Left lobe of liver (tissue), 2 donors: ENCODE data around the gene SPATA20. TPM values are rescaled to one million over a fixed set of nuclear protein-coding genes. Genes with fewer than 3 reads are reported as not detected.

Experiments
- ATAC-seq: fragments of 200-7000 bp; cut with Tn5 transposase; one replicate; pipeline ENCODE4 v1.9.1; 2020; ENCODE audit warnings: mild to moderate bottlenecking, moderate library complexity
- DNase-seq: peaks from one replicate; pipeline ENCODE4 v3.0.0-alpha.2; 2020; ENCODE audit warnings: low spot score
- total RNA-seq: library from RNA; stranded (reverse); gene quantifications from one replicate; pipeline ENCODE4 v1.2.1, GENCODE V29; 2021
- donor health status: DM: no; HTN: no; CAD: no; lungs with moderate emphysema.
- donor health status: DM: no; HTN: yes; CAD: no.

SPATA20 gene
- total RNA-seq, 1 donor from 2014 or later, result 40.6 TPM

DNA sequence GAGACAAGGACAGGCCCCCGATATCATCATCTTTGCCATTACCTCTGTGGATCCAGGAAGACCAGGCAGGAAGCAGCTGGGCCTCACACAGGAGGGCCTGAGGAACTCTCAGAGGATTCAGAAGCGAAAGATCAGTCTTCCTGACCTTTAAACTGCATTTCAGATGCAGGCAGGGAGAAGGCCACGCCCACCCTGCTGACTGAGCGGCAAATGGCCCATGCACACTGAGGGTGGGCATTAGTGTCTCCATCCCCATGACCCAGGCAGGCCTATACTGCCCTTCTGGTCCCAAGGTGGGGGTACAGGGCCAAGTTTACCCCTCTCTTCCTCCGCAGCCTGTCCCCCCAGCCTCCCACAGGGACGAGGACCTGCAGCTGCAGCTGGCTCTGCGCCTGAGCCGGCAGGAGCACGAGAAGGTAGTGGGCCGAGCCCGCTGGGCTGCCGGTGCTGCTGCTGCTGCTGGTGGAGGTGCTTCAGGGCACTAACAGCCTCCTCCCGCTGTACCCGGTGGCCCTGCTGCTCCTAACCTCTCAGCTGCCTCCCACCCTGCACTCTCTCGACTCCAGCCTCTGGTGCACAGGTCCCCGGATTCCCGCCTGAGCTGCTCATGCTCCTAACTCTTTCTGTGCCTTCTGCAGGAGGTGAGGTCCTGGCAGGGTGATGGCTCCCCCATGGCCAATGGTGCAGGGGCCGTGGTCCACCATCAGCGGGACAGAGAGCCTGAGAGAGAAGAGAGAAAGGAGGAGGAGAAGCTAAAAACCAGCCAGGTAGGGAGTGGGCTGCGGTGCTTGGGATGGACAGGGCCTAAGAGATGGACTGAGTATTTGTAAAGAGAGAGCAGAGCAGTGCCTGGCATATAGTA lies 8.2 kb upstream of the SPATA20 start:
- DNase-seq (no peak), ATAC-seq (no peak)

DNA sequence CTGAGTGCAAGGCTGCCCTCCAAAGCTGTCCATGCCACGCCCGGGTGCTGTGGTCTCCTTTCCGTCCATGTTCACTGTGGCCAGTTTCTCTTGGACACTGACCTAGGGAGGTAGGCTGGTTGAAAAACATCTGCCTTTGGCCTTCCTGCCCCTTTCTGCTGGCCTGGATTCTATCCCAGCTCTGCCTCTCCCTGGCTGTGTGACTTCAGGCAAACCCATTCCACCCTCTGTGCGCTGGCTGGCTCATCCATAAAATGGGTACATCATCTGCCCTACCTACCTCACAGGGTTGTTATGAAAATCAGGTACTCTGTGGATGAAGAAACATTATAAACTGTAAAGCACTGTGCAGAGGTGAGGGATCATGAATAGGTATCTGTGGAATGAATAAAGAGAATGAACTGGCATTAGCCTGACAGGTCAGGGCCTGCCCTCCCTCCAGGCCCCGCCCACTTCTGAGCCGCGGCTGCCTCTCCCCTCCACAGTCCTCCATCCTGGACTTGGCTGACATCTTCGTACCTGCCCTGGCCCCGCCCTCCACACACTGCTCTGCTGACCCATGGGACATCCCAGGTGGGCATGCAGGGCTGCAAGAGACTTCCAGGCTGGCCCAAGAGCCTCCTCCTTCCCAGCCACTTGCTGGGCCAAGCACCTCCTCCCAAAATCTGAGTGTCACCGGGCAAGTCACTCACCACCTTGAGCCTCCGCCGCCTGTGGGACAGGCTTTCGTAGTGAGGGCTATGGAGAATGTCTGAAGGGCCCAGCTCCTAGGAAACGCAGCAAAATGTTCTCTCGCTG lies 7.0 kb upstream of the SPATA20 start:
- no peak for ATAC-seq

DNA sequence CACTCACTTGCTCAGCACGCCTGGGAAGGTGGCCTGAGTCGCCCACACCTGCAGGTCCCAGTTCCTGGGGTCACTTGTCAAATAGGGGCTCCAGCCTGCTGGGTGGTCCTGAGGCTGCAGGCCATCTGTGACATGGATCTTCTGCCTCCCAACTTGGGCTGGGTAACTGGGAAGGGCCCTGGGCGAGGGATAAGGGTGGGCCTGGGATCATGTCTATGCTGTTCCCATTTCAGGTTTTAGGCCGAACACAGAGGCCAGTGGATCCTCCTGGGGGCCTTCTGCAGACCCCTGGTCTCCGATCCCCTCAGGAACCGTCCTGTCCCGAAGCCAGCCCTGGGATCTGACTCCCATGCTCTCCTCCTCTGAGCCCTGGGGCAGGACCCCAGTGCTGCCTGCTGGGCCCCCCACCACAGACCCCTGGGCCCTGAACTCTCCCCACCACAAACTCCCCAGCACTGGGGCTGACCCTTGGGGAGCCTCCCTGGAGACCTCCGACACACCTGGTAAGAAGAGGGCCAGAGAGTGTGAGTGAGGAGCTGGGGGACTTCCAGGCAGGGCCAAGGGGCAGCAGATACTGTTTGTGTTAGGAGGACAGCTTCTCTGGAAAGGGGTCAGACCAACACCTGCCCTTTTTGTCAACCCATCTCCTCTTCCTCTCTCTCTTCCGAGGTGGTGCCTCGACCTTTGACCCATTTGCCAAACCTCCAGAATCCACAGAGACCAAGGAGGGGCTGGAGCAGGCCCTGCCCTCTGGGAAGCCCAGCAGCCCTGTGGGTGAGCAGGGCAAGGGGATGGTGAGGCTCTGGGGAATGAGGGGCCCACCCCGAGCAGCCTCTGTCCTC lies 6.2 kb upstream of the SPATA20 start:
- DNase-seq (no peak), ATAC-seq (no peak)

More for the DNA sequence above, 7.0 kb upstream of the SPATA20 start:
- DNase-seq, result no peak

DNA sequence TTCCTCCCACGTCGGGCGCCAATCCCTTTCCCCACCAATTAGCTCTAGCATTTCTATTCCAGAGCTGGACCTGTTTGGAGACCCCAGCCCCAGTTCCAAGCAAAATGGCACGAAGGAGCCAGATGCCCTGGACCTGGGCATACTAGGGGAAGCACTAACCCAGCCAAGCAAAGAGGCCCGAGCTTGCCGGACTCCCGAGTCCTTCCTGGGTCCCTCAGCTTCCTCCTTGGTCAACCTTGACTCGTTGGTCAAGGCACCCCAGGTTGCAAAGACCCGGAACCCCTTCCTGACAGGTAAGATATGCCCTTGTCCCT lies 5.6 kb upstream of the SPATA20 start:
- DNase-seq, result no peak
- ATAC-seq, result no peak

DNA sequence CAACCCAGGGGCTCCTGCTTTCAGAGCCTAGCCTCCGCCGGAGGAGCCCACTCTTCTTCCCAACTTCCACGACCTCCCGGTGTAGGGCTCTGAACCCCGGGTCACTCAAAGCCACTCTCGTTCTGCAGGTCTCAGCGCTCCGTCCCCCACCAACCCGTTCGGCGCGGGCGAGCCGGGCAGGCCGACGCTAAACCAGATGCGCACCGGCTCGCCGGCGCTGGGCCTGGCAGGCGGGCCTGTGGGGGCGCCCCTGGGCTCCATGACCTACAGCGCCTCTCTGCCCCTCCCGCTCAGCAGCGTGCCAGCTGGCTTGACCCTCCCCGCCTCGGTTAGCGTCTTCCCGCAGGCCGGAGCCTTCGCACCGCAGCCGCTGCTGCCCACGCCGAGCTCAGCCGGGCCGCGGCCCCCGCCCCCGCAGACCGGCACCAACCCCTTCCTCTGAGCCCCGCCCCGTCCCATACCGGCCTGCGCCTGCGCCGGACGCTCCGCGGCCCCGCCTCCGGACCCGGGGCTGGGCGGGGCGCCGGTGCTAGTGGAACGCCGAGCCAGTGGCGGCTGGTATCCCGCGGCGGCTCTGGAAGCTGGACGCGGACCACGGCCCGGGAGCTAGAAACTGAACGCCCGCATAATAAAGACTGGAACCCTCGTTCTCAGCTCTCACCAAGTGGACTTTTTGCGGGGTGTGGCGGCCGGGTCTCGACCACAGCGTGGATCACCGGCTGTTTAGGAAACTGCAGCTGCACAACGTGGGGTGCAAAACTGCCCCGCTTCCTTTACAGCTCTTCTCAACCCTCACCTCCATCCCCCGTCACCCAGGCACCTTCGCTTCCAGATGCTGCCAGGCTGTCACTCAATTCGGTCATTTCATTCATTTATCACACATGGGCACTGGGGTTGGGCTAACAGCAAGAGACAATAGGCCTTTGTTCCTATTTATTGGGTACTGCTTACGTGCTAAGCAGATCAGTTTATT lies 5.0 kb upstream of the SPATA20 start:
- ATAC-seq (peak; percentile 88), DNase-seq (peak; percentile 93)

DNA sequence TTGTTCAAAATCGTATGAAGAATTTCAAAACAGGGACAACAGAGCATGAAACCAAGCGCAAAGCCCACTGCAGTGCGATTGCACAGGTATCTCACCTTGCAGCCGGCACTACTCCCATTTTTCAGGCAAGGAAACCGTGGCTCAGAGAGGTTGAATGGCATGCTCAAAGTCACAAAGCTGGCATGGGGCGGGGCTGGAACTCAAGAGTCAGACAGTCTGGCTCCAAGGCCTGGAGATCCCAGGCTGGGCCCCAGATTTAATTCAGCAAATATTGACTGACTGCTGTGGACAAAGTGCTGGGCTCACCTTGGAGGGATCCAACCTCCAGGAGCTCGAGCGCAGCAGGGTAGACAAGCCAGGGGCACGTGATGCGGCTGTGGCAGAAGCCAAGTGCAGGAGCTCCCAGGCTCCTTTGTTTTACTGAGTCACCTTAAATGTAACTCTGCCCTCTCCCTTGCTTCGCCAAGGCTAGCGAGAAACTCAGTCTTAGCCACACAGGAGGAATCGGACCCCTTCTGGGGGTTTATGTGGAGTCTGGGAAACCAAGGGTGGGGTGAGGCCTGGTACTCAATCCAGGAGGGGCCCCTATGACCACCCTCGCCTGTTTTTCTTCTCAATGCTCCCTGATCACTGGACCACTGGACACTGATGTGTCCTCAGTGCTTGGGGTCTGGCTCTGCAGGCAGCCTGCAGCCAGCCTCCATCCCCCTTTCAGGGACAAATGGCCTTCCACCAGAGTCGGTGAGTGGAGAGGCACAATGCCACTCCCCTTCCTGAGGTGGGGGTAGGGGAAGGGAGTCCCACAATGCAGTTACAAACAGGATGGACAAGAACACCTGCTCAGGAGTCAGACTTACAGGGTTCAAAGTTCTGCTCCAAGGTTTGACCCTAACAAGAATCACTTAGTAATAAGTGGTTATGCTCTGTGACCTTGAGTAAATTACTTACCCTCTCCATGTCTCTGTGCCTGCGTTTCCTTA lies 3.9 kb upstream of the SPATA20 start:
- DNase-seq (peak; percentile 75), ATAC-seq (peak; percentile 37)

DNA sequence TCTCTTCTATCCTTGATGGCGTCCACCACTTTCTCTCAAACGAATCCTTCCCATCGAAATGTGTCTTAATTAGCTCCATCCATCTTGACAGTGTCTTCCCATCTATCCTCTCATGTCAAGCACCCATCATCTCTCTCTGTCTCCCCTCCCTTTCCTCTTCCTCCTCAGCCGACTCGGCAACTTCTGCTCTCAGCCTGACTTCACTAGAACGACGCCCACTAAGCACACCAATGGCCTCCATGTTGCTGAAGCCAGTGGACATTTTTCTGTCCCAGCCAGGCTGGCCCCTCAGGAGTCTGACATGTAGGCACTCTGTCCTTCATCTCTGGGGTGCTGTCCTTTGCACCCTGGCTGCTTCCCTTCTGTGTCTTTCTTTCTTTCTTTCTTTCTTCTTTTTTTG lies 2.5 kb upstream of the SPATA20 start:
- ATAC-seq, result no peak
- DNase-seq, result no peak

DNA sequence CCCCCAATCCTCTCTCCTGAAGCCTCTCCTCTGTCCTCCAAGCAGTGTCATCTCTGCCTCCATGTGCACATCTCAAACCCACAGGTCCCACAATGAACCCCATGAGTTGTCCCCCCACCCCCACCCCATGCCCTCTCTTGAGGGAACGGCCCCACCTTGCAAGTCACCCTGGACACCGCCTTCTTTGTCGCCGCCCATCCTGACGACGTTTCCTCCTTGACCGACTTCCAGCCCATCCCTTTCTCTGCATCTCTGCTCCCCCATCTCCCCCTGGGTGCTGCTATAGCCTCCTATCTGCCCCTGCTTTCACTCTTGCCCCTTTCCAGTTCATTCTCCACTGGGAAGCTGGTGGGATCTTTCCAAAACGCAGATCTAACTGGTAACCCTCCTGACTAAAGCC lies 1.7 kb upstream of the SPATA20 start:
- ATAC-seq, result no peak
- no peak for DNase-seq

DNA sequence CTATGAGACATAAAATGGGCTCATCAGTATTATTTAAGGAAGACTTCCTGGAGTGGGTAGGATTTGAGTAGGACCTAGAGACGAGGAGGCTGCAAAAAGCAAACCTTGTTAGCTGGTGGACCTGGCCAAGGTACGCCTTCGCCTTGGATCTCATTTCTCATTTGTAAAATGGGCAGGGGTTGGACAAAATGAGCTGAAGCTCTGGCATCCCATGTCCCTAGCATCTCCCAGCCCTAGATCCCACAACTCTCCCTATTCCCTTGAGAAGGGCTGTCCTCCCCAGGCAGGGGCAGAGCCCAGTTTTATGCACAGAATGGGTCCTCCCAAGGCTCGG lies 306 bp upstream of the SPATA20 start:
- no peak for DNase-seq
- no peak for ATAC-seq

DNA sequence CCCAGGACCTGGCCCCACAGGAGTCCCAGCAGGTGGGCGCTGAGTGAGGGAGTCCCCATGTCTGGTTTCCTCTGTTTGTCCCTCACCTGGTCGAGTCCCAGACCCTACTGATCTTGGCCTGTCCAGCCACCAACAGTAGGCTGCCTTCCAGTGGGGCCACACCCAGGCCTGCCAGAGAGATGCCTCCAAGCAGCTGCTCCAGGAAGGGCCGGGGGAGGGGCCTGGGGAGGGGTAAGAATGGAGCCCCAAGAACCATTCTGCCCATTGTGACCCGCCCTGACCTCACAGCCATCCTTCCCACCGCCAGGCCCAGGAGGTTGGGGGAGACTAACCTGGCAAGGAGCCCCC lies 736 bp downstream of the SPATA20 start:
- no peak for DNase-seq
- no peak for ATAC-seq

DNA sequence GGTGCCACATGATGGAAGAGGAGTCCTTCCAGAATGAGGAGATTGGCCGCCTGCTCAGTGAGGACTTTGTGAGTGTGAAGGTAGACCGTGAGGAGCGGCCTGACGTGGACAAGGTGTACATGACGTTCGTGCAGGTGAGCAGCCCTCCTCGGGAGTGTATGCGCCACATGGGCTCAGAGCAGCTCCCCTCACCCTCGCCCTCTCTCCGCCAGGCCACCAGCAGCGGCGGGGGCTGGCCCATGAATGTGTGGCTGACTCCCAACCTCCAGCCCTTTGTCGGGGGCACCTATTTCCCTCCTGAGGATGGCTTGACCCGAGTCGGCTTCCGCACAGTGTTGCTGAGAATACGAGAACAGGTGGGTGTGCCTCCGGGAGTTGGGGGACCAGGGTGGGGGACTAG lies 1.9 kb downstream of the SPATA20 start:
- DNase-seq, result no peak
- no peak for ATAC-seq

DNA sequence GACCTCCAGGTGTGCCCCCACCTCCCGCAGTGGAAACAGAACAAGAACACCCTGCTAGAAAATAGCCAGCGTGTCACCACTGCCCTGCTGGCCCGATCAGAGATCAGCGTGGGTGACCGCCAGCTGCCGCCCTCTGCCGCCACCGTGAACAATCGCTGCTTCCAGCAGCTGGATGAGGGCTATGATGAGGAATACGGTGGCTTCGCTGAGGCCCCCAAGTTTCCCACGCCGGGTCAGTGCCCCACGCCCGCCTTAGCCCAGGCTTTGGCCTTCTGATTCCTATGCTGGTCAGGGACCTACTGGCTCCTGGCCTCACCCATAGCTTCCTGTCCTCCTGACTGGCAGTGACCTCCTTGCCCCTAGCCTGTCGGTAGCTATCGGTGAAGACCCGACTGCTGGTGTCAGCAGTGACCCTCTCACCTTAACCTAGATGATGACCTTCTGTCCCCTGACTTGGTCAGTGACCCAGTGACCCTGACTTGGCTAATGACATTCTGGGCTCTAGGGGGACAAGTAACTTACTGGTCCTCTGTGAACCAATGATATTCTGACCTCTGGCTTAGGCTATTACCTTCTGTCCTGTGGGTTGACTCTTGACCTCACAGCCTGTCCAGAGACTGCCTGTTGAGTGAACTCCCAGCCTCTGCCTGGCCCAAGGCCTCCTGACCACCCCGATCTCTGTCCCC lies 2.4 kb downstream of the SPATA20 start:
- ATAC-seq, result peak; percentile 54
- peak; percentile 71 for DNase-seq

DNA sequence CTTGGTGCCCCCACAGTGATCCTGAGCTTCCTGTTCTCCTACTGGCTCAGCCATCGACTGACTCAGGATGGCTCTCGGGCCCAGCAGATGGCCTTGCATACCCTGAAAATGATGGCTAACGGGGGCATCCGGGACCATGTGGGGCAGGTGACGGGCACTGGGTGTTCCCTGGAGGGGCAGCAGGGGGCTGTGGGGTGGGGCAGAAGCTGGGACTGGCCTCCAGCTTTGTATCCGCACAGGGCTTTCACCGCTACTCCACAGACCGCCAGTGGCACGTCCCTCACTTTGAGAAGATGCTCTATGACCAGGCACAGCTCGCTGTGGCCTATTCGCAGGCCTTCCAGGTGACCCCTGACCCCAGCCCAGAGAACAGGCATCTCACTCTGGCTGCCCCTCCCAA lies 3.0 kb downstream of the SPATA20 start:
- DNase-seq, result peak; percentile 52
- peak; percentile 6 for ATAC-seq

DNA sequence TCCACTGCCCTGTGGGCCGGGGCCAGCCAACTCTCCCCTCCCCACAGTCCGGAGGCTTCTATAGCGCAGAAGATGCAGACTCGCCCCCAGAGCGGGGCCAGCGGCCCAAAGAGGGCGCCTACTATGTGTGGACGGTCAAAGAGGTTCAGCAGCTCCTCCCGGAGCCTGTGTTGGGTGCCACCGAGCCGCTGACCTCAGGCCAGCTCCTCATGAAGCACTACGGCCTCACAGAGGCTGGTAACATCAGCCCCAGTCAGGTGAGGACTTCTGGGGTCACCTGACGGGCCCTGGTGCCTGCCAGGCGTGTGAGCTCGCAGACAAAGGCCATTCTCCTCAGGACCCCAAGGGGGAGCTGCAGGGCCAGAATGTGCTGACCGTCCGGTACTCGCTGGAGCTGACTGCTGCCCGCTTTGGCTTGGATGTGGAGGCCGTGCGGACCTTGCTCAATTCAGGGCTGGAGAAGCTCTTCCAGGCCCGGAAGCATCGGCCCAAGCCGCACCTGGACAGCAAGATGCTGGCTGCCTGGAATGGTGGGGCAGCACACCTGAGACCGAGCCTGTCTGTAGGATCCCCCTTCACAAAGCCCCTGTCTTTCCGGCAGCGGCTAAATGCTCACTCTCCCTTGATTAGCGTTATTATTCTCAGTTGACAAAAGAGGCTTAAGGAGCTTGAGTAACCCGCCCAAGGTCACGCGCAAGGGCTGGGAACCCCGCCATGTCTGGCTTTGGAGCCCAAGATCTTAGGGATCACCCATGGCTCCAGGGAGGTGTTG lies 3.9 kb downstream of the SPATA20 start:
- DNase-seq (peak; percentile 88), ATAC-seq (peak; percentile 76)

DNA sequence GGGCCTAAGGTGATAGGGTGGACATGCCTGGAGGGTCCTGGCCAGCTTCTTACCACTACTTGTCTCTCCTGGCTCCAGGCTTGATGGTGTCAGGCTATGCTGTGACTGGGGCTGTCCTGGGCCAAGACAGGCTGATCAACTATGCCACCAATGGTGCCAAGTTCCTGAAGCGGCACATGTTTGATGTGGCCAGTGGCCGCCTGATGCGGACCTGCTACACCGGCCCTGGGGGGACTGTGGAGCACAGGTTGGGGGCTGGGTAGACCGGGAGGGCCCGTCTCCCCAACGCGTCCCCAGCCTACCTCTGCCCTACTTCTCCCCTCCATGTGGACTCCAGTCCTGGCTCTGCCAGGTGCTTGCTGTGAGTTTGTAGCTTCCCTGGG lies 4.5 kb downstream of the SPATA20 start:
- DNase-seq (no peak), ATAC-seq (no peak)

DNA sequence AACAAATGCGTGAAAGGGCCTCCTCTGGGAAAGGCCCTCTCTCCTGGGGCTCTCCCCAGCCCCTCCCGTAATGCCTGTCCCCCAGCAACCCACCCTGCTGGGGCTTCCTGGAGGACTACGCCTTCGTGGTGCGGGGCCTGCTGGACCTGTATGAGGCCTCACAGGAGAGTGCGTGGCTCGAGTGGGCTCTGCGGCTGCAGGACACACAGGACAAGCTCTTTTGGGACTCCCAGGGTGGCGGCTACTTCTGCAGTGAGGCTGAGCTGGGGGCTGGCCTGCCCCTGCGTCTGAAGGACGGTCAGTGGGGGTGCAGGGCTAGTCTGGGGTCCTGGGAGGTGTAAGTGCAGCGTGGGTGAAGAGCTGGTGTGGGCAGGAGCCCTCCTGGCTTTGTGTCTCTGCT lies 4.9 kb downstream of the SPATA20 start:
- no peak for DNase-seq
- ATAC-seq, result no peak

DNA sequence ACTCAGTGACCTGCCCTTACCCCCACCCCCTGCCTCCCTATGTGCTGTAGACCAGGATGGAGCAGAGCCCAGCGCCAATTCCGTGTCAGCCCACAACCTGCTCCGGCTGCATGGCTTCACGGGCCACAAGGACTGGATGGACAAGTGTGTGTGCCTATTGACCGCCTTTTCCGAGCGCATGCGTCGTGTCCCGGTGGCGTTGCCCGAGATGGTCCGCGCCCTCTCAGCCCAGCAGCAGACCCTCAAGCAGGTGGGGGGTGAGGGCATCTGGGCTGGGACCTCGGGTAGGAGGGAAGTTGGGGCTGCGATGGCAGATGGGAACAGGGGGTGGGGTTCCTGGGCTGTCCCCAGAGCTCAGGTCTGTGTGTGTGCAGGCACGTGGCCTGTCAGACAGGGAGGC lies 7.2 kb downstream of the SPATA20 start:
- DNase-seq (no peak), ATAC-seq (no peak)

DNA sequence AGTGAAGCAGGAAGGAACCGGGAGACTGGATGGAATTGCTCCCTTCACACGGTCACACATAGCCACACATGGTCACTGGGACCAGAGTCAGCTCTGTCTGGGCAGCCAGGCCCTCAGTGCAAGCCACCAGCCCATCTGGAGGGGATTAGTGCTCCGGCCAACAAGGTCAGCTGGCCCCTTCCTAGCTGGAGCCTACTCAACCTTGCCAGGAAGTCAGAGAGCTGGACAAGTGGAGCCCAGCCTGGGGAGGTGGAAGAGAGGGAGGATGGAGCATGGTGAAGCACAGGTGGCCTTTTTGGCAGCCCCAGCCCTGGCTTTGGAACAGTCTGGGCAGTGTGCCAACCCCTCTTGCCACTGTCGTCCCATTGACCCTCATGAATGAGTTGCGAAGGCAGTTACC lies 9.8 kb downstream of the SPATA20 start:
- DNase-seq (peak; percentile 81), ATAC-seq (peak; percentile 59)
